Skeletal muscle tissue (tissue), 4 donors: ENCODE results near the gene PPP1R9A. TPM values are rescaled to one million over a fixed set of nuclear protein-coding genes. Genes with fewer than 3 reads are reported as not detected.

Experiments
- H3K27ac ChIP-seq: one replicate; pipeline ENCODE4 v1.7.0; 2013; ENCODE audit warnings: mild to moderate bottlenecking, low read depth, low read length, inconsistent platforms
- H3K27me3 ChIP-seq, 3 donors: one replicate each; pipeline ENCODE4 v1.7.0; 2013; ENCODE audit warnings: low read length in 3 of 3; ENCODE audit not compliant: control insufficient read depth in 3 of 3, insufficient read depth in 3 of 3
- H3K36me3 ChIP-seq, 3 donors: one replicate each; pipeline ENCODE4 v1.7.0; 2013; ENCODE audit warnings: low read length in 3 of 3; ENCODE audit not compliant: control insufficient read depth in 3 of 3, insufficient read depth in 3 of 3
- H3K4me1 ChIP-seq, 3 donors: one replicate each; pipeline ENCODE4 v1.7.0; 2013; ENCODE audit warnings: low read length in 3 of 3, mild to moderate bottlenecking in 3 of 3; ENCODE audit not compliant: control insufficient read depth in 3 of 3, insufficient read depth in 3 of 3
- H3K4me3 ChIP-seq, 3 donors: one replicate each; pipeline ENCODE4 v1.7.0; 2013; ENCODE audit warnings: low read length in 3 of 3
- H3K9ac ChIP-seq, 3 donors: one replicate each; pipeline ENCODE4 v1.7.0; 2013; ENCODE audit warnings: low read length in 3 of 3, mild to moderate bottlenecking in 3 of 3, moderate library complexity in 2 of 3, low read depth in 1 of 3
- H3K9me3 ChIP-seq, 3 donors: one replicate each; pipeline ENCODE4 v1.7.0; 2013; ENCODE audit warnings: low read length in 3 of 3; ENCODE audit not compliant: control insufficient read depth in 3 of 3
- total RNA-seq: library from RNA; depleted of rRNA; stranded (reverse); fragments of >200 nt; gene quantifications from one replicate; pipeline ENCODE4 v1.2.3, GENCODE V29; 2014
- donor health status: Osteomylitis.

PPP1R9A gene
- total RNA-seq, 1 donor from 2014 or later: 42.3 TPM

- no peaks in the 10 kb centered on the region for H3K4me1 ChIP-seq
- H3K9ac ChIP-seq: no peak overlapping the region
- no peak overlapping the region for H3K4me3 ChIP-seq
- no peaks in the 10 kb centered on the region for H3K9me3 ChIP-seq
- peaks cover 0 to 3% (median 3%) of the 10 kb centered on the region in 3 donors for H3K36me3 ChIP-seq
- H3K27me3 ChIP-seq: no peaks in the 10 kb centered on the region
- H3K27ac ChIP-seq: no peak overlapping the region
Measured at GRCh38 chr7:95276114-95276513, 368.7 kb downstream of the PPP1R9A start.

- Histone ChIP-seq H3K9me3 (no peaks in the 10 kb centered on the region), H3K9ac (no peak overlapping the region), H3K4me3 (no peak overlapping the region), H3K36me3 (no peaks in the 10 kb centered on the region), H3K27me3 (no peaks in the 10 kb centered on the region), H3K4me1 (no peaks in the 10 kb centered on the region), H3K27ac (no peak overlapping the region)
Measured at GRCh38 chr7:95279417-95279816, 372.0 kb downstream of the PPP1R9A start.

GRCh38 chr7:95286096-95286495 lies 378.7 kb downstream of the PPP1R9A start:
- peaks cover 0 to 14% (median 3%) of the 10 kb centered on the region in 3 donors for H3K36me3 ChIP-seq
- H3K27me3 ChIP-seq: no peaks in the 10 kb centered on the region
- H3K27ac ChIP-seq: no peak overlapping the region
- H3K4me1 ChIP-seq: no peaks in the 10 kb centered on the region
- H3K9ac ChIP-seq: no peak overlapping the region
- H3K9me3 ChIP-seq: no peaks in the 10 kb centered on the region
- no peak overlapping the region for H3K4me3 ChIP-seq

GRCh38 chr7:95290166-95290830 lies 382.9 kb downstream of the PPP1R9A start:
- H3K9ac ChIP-seq: no peak overlapping the region
- H3K4me3 ChIP-seq: no peak overlapping the region
- no peaks in the 10 kb centered on the region for H3K9me3 ChIP-seq
- peaks cover 0 to 14% (median 3%) of the 10 kb centered on the region in 3 donors for H3K36me3 ChIP-seq
- no peaks in the 10 kb centered on the region for H3K27me3 ChIP-seq
- no peaks in the 10 kb centered on the region for H3K4me1 ChIP-seq
- no peak overlapping the region for H3K27ac ChIP-seq

GRCh38 chr7:95295397-95295796 lies 388.0 kb downstream of the PPP1R9A start:
- H3K9me3 ChIP-seq: no peaks in the 10 kb centered on the region
- no peak overlapping the region for H3K4me3 ChIP-seq
- peaks cover 0 to under 1% (median 0%) of the 10 kb centered on the region in 3 donors for H3K36me3 ChIP-seq
- no peak overlapping the region for H3K27ac ChIP-seq
- H3K27me3 ChIP-seq: no peaks in the 10 kb centered on the region
- H3K4me1 ChIP-seq: no peaks in the 10 kb centered on the region
- H3K9ac ChIP-seq: no peak overlapping the region

- no peaks in the 10 kb centered on the region for H3K9me3 ChIP-seq
- H3K27ac ChIP-seq: no peak overlapping the region
- H3K27me3 ChIP-seq: no peaks in the 10 kb centered on the region
- H3K4me3 ChIP-seq: no peak overlapping the region
- H3K36me3 ChIP-seq: no peaks in the 10 kb centered on the region
- H3K9ac ChIP-seq: no peak overlapping the region
- H3K4me1 ChIP-seq: no peaks in the 10 kb centered on the region
Measured at GRCh38 chr7:95296456-95296855, 389.1 kb downstream of the PPP1R9A start.

GRCh38 chr7:95297041-95297440 lies 389.6 kb downstream of the PPP1R9A start:
- Histone ChIP-seq H3K27me3 (no peaks in the 10 kb centered on the region), H3K27ac (no peak overlapping the region), H3K9me3 (no peaks in the 10 kb centered on the region), H3K4me1 (no peaks in the 10 kb centered on the region), H3K9ac (no peak overlapping the region), H3K36me3 (no peaks in the 10 kb centered on the region), H3K4me3 (no peak overlapping the region)

- H3K4me3 ChIP-seq: no peak overlapping the region
- no peak overlapping the region for H3K9ac ChIP-seq
- H3K36me3 ChIP-seq: no peaks in the 10 kb centered on the region
- no peaks in the 10 kb centered on the region for H3K9me3 ChIP-seq
- no peak overlapping the region for H3K27ac ChIP-seq
- no peaks in the 10 kb centered on the region for H3K27me3 ChIP-seq
- no peaks in the 10 kb centered on the region for H3K4me1 ChIP-seq
Measured at GRCh38 chr7:95298091-95298490, 390.7 kb downstream of the PPP1R9A start.

GRCh38 chr7:95303013-95303905 lies 395.9 kb downstream of the PPP1R9A start:
- Histone ChIP-seq H3K36me3 (no peaks in the 10 kb centered on the region), H3K9ac (no peak overlapping the region)

GRCh38 chr7:95304990-95305389 lies 397.6 kb downstream of the PPP1R9A start:
- Histone ChIP-seq H3K9me3 (no peaks in the 10 kb centered on the region), H3K27me3 (no peaks in the 10 kb centered on the region), H3K36me3 (no peaks in the 10 kb centered on the region), H3K4me3 (no peak overlapping the region), H3K9ac (no peak overlapping the region), H3K4me1 (no peaks in the 10 kb centered on the region), H3K27ac (no peak overlapping the region)

More at GRCh38 chr7:95303013-95303905, 395.9 kb downstream of the PPP1R9A start:
- Histone ChIP-seq H3K4me3 (no peak overlapping the region), H3K27ac (no peak overlapping the region), H3K27me3 (no peaks in the 10 kb centered on the region), H3K9me3 (no peaks in the 10 kb centered on the region), H3K4me1 (no peaks in the 10 kb centered on the region)
